ENCODE measurements around the gene GALNT16. TPM values are rescaled to one million over a fixed set of nuclear protein-coding genes. Genes with fewer than 3 reads are reported as not detected.
"Not testable (repeated sequence)": the region's sequence is repeated elsewhere in the genome, so short reads cannot be mapped to it uniquely, and the experiment has no call there.

The GALNT16 gene
- total and polyA plus RNA-seq, 11 donors: 17.0 to 81.6 (median 51.3) TPM

GRCh38 chr14:69375722-69376121 lies 115.8 kb downstream of the GALNT16 start:
- no peak overlapping the region for H3K27ac ChIP-seq
- no peaks in the 10 kb centered on the region for H3K27me3 ChIP-seq
- H3K9me3 ChIP-seq: peaks cover 0 to 12% (median 0%) of the 10 kb centered on the region in 12 donors
- ATAC-seq (no peak), DNase-seq (no peak)
- no peak overlapping the region for H3K4me3 ChIP-seq
- intact Hi-C loops (cut with DNase I): loop anchor here in 1 of 10 donors (10.0 kb wide), 1 partner anchor 89 kb away; no protein-coding TSS in a partner anchor
- TF ChIP-seq POLR2A (IDR thresholded peaks at IDR 0.05) (no peak), CTCF (IDR thresholded peaks at IDR 0.05) (no peak)
- peaks cover 0 to 3% (median 0%) of the 10 kb centered on the region in 12 donors for H3K4me1 ChIP-seq
- H3K36me3 ChIP-seq: peaks cover 0 to 58% (median 41%) of the 10 kb centered on the region in 9 donors
- WGBS, 4 donors: 94 to 99% (median 96%) methylated on average over 5 of the region's 5 CpGs

GRCh38 chr14:69376439-69376838 lies 116.5 kb downstream of the GALNT16 start:
- H3K27me3 ChIP-seq: no peaks in the 10 kb centered on the region

GRCh38 chr14:69378274-69378673 lies 118.3 kb downstream of the GALNT16 start:
- peaks cover 0 to 12% (median 0%) of the 10 kb centered on the region in 12 donors for H3K9me3 ChIP-seq
- 94 to 99% (median 97%) methylated on average over 2 of the region's 2 CpGs for WGBS, 4 donors
- ATAC-seq (no peak), DNase-seq (no peak)
- peaks cover 0 to 10% (median 1%) of the 10 kb centered on the region in 12 donors for H3K4me1 ChIP-seq
- H3K27ac ChIP-seq: no peak overlapping the region
- no peaks in the 10 kb centered on the region for H3K27me3 ChIP-seq
- intact Hi-C loops (cut with DNase I): loop anchor here in 1 of 10 donors (10.0 kb wide), 1 partner anchor 87 kb away; no protein-coding TSS in a partner anchor
- peaks cover 0 to 68% (median 58%) of the 10 kb centered on the region in 9 donors for H3K36me3 ChIP-seq
- no peak overlapping the region for H3K4me3 ChIP-seq
- TF ChIP-seq CTCF (IDR thresholded peaks at IDR 0.05) (no peak), POLR2A (IDR thresholded peaks at IDR 0.05) (no peak)

More at GRCh38 chr14:69376439-69376838, 116.5 kb downstream of the GALNT16 start:
- Histone ChIP-seq H3K27ac (no peak overlapping the region), H3K4me3 (no peak overlapping the region), H3K9me3 (peaks cover 0 to 12% (median 0%) of the 10 kb centered on the region in 12 donors), H3K36me3 (peaks cover 0 to 65% (median 48%) of the 10 kb centered on the region in 9 donors), H3K4me1 (peaks cover 0 to 10% (median 1%) of the 10 kb centered on the region in 12 donors)
- ATAC-seq (peak in 2 of 4 donors; percentile 28 to 53), DNase-seq (no peak)
- intact Hi-C loops (cut with DNase I): loop anchor here in 1 of 10 donors (10.0 kb wide), 1 partner anchor 88 kb away; no protein-coding TSS in a partner anchor
- TF ChIP-seq CTCF (IDR thresholded peaks at IDR 0.05) (no peak), POLR2A (IDR thresholded peaks at IDR 0.05) (no peak)

- no peak for TF ChIP-seq CTCF (IDR thresholded peaks at IDR 0.05)
- TF ChIP-seq POLR2A (IDR thresholded peaks at IDR 0.05): no peak
- no peak for DNase-seq
- Histone ChIP-seq H3K9me3 (no peaks in the 10 kb centered on the region), H3K4me1 (peaks cover 0 to 18% (median 10%) of the 10 kb centered on the region in 12 donors), H3K27ac (no peak overlapping the region), H3K4me3 (no peak overlapping the region), H3K36me3 (peaks cover 0 to 97% (median 72%) of the 10 kb centered on the region in 9 donors), H3K27me3 (no peaks in the 10 kb centered on the region)
- intact Hi-C loops (cut with DNase I): no loop called here
- no peak for ATAC-seq
- WGBS, 4 donors: 94 to 98% (median 96%) methylated on average over 3 of the region's 3 CpGs
Observed at GRCh38 chr14:69387311-69387710, 127.4 kb downstream of the GALNT16 start.

GRCh38 chr14:69391400-69391799 lies 131.4 kb downstream of the GALNT16 start:
- H3K27ac ChIP-seq, H3K4me3 ChIP-seq, H3K9me3 ChIP-seq, H3K27me3 ChIP-seq: not testable (repeated sequence)
- 73 to 84% (median 80%) methylated on average over 8 of the region's 8 CpGs for WGBS, 4 donors
- peaks cover 0 to 98% (median 88%) of the 10 kb centered on the region in 9 donors for H3K36me3 ChIP-seq
- peaks cover 0 to 30% (median 16%) of the 10 kb centered on the region in 12 donors for H3K4me1 ChIP-seq
- intact Hi-C loops (cut with DNase I): loop anchor here in 1 of 10 donors (10.0 kb wide), 1 partner anchor 257 kb away; no protein-coding TSS in a partner anchor
- ATAC-seq (peak in 1 of 4 donors; percentile 44), DNase-seq (peak in 1 of 5 donors; percentile 38)

Data from heart left ventricle (tissue), 16 donors.